Mesenchymal stem cell (in vitro differentiated cells and primary cell): ENCODE data around the gene MTOR.
A peak's percentile ranks its signal among the peaks of the same experiment; 100 is the strongest.

ENCODE experiments used
- DNase-seq: peaks from one replicate; pipeline ENCODE4 v3.0.0-alpha.2; 2013
- H2AFZ ChIP-seq: one replicate; pipeline ENCODE4 v1.6.1; 2013; ENCODE audit warnings: low read depth, mild to moderate bottlenecking, control low read depth, inconsistent platforms, low read length, moderate library complexity
- H2AK5ac ChIP-seq: 2 replicates; pipeline ENCODE4 v1.6.1; 2013; ENCODE audit warnings: low read length, moderate library complexity, mild to moderate bottlenecking, inconsistent platforms; ENCODE audit not compliant: severe bottlenecking
- H2BK120ac ChIP-seq: one replicate; pipeline ENCODE4 v1.6.1; 2013; ENCODE audit warnings: low read depth, mild to moderate bottlenecking, inconsistent platforms, low read length, moderate library complexity
- H2BK12ac ChIP-seq, 2 experiments: one replicate each; pipeline ENCODE4 v1.6.1; 2013; ENCODE audit warnings: inconsistent platforms in 2 of 2, low read length in 2 of 2, mild to moderate bottlenecking in 2 of 2, moderate library complexity in 2 of 2, control low read depth in 1 of 2
- H2BK15ac ChIP-seq: one replicate; pipeline ENCODE4 v1.6.1; 2013; ENCODE audit warnings: mild to moderate bottlenecking, low read depth, inconsistent platforms; ENCODE audit not compliant: poor library complexity, severe bottlenecking
- H2BK5ac ChIP-seq: 2 replicates; pipeline ENCODE4 v1.6.1; 2013; ENCODE audit warnings: low read depth, mild to moderate bottlenecking, low read length, control low read depth, inconsistent platforms; ENCODE audit not compliant: poor library complexity, severe bottlenecking
- H3K14ac ChIP-seq, 2 experiments: one replicate each; pipeline ENCODE4 v1.6.1; 2013; ENCODE audit warnings: inconsistent platforms in 2 of 2, low read length in 2 of 2, control low read depth in 1 of 2, mild to moderate bottlenecking in 1 of 2, moderate library complexity in 1 of 2
- H3K18ac ChIP-seq, 2 experiments: one replicate each; pipeline ENCODE4 v1.6.1; 2013; ENCODE audit warnings: inconsistent platforms in 2 of 2, low read length in 2 of 2, control low read depth in 1 of 2, low read depth in 1 of 2, mild to moderate bottlenecking in 1 of 2
- H3K23ac ChIP-seq, 2 experiments: one replicate each; pipeline ENCODE4 v1.6.1; 2013; ENCODE audit warnings: inconsistent platforms in 2 of 2, low read length in 2 of 2, mild to moderate bottlenecking in 2 of 2, moderate library complexity in 2 of 2, control low read depth in 1 of 2
- H3K27ac ChIP-seq: 2 replicates; pipeline ENCODE4 v1.5.1; 2013; ENCODE audit warnings: mild to moderate bottlenecking, moderate library complexity, low read length, control low read depth, inconsistent platforms; ENCODE audit not compliant: poor library complexity, severe bottlenecking
- H3K27me3 ChIP-seq, 2 experiments: 2 replicates each; pipeline versions ENCODE4 v1.6.1 to v1.7.0; 2013; ENCODE audit warnings: low read length in 2 of 2, mild to moderate bottlenecking in 2 of 2, moderate library complexity in 2 of 2, control low read depth in 1 of 2, inconsistent platforms in 1 of 2; ENCODE audit not compliant: control insufficient read depth in 1 of 2, insufficient read depth in 1 of 2
- H3K36me3 ChIP-seq, 2 experiments: 2 replicates each; pipeline versions ENCODE4 v1.6.1 to v1.7.0; 2013; ENCODE audit warnings: low read length in 2 of 2, control low read depth in 1 of 2, inconsistent platforms in 1 of 2, low read depth in 1 of 2, mild to moderate bottlenecking in 1 of 2; ENCODE audit not compliant: insufficient read depth in 2 of 2, control insufficient read depth in 1 of 2
- H3K4ac ChIP-seq, 2 experiments: one replicate each; pipeline ENCODE4 v1.6.1; 2013; ENCODE audit warnings: inconsistent platforms in 2 of 2, low read length in 2 of 2, mild to moderate bottlenecking in 2 of 2, moderate library complexity in 2 of 2, control low read depth in 1 of 2, low read depth in 1 of 2
- H3K4me1 ChIP-seq: 2 replicates; pipeline ENCODE4 v1.6.1; 2013; ENCODE audit warnings: low read depth, low read length, control low read depth; ENCODE audit not compliant: control insufficient read depth, insufficient read depth
- H3K4me2 ChIP-seq: 2 replicates; pipeline ENCODE4 v1.6.1; 2013; ENCODE audit warnings: low read length, mild to moderate bottlenecking, inconsistent platforms; ENCODE audit not compliant: poor library complexity, severe bottlenecking
- H3K4me3 ChIP-seq, 2 experiments: 2 replicates each; pipeline versions ENCODE4 v1.5.1 to v1.7.0; 2013; ENCODE audit warnings: low read length in 2 of 2, mild to moderate bottlenecking in 2 of 2, control low read depth in 1 of 2, low read depth in 1 of 2; ENCODE audit not compliant: insufficient read depth in 1 of 2
- H3K79me1 ChIP-seq: replicated peaks from 2 replicates; pipeline ENCODE4 v1.6.1; 2013; ENCODE audit warnings: mild to moderate bottlenecking, control low read depth, low read length, inconsistent platforms; ENCODE audit not compliant: poor library complexity, severe bottlenecking
- H3K9ac ChIP-seq: 2 replicates; pipeline ENCODE4 v1.7.0; 2013; ENCODE audit warnings: mild to moderate bottlenecking, low read length, moderate library complexity
- H3K9me3 ChIP-seq: 2 replicates; pipeline ENCODE4 v1.7.0; 2013; ENCODE audit warnings: mild to moderate bottlenecking, low read length; ENCODE audit not compliant: control insufficient read depth
- H4K8ac ChIP-seq: one replicate; pipeline ENCODE4 v1.6.1; 2013; ENCODE audit warnings: inconsistent platforms, mild to moderate bottlenecking, low read length, moderate library complexity
- H4K91ac ChIP-seq: one replicate; pipeline ENCODE4 v1.6.1; 2013; ENCODE audit warnings: mild to moderate bottlenecking, low read length, inconsistent platforms
- WGBS: methylation state at CpG from one replicate; pipeline ENCODE4 v1.1.7; 2013; ENCODE audit warnings: mixed read lengths; 5-methylcytosine and 5-hydroxymethylcytosine counted together

The MTOR gene

DNA sequence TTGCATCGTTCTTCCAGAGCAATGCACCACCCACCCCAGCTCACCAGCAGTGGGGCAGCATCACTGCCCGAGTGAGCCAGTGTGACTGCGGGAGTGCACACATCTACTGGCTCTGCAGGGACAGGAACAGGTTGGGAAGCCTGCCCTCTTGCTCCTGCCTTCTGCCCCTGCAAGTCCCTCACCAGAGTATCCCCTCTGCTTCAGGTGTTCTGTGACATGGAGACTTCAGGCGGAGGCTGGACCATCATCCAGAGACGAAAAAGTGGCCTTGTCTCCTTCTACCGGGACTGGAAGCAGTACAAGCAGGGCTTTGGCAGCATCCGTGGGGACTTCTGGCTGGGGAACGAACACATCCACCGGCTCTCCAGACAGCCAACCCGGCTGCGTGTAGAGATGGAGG is 69.0 kb downstream of the MTOR start:
- no peak overlapping the region for H4K8ac ChIP-seq
- 95% methylated on average over 11 of the region's 11 CpGs for WGBS
- no peaks in the 10 kb centered on the region for H3K9me3 ChIP-seq
- DNase-seq = no peak
- no peak overlapping the region for H3K23ac ChIP-seq
- H3K4me1 ChIP-seq = peaks cover 4% of the 10 kb centered on the region
- no peak overlapping the region for H3K4me2 ChIP-seq
- no peak overlapping the region for H4K91ac ChIP-seq
- no peak overlapping the region for H2AFZ ChIP-seq
- H2BK5ac ChIP-seq = no peak overlapping the region
- no peak overlapping the region for H3K14ac ChIP-seq
- no peak overlapping the region for H2AK5ac ChIP-seq
- H3K4ac ChIP-seq = no peak overlapping the region
- no peak overlapping the region for H3K9ac ChIP-seq
- H3K36me3 ChIP-seq = peaks cover 45 to 87% of the 10 kb centered on the region in 2 experiments
- H3K4me3 ChIP-seq = no peak overlapping the region
- H2BK12ac ChIP-seq = no peak overlapping the region
- H2BK15ac ChIP-seq = no peak overlapping the region
- no peak overlapping the region for H2BK120ac ChIP-seq
- no peak overlapping the region for H3K27ac ChIP-seq
- peaks cover 28% of the 10 kb centered on the region for H3K79me1 ChIP-seq
- no peak overlapping the region for H3K18ac ChIP-seq
- no peaks in the 10 kb centered on the region for H3K27me3 ChIP-seq

DNA sequence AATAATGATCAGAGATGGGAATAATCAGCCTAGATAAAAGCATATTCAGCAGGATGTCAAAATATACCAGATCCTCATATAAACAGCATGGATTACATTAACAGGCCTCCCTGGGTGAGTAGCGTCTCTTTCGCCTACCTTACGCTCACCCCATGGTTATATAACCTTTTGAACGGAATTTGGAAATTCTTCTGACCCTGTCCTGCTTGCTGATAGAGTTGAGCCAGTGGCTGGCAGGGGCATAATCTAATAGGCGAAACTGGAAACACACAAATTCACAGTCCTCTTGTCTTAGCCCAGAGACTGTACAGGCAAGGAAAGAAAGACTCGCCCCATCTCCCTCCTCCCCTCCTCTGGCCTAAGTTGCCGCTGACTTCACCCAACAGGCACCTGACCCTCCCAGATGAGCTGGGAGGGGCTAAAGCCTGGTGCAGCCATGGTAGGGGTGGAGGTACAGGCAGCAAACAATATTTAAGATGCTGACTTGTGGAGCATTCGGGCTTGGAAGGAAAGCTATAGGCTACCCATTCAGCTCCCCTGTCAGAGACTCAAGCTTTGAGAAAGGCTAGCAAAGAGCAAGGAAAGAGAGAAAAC is 73.4 kb downstream of the MTOR start, which contains the start of gene ANGPTL7:
Gene ANGPTL7, plus strand, starts transcription at position 498 of the 594 bp plus-strand sequence. CDS start 225 bp downstream, outside the sequence.
- Histone ChIP-seq H3K14ac (no peak within 1 kb of the TSS), H3K79me1 (peaks cover 36% of the 10 kb centered on the region), H2BK15ac (no peak within 1 kb of the TSS), H3K27ac (no peak within 1 kb of the TSS), H3K18ac (no peak within 1 kb of the TSS), H3K4me2 (no peak within 1 kb of the TSS), H2BK12ac (no peak within 1 kb of the TSS), H2AFZ (no peak within 1 kb of the TSS), H3K36me3 (peaks cover 41 to 66% of the 10 kb centered on the region in 2 experiments), H3K4ac (no peak within 1 kb of the TSS), H2BK5ac (no peak within 1 kb of the TSS), H3K4me1 (peaks cover 4% of the 10 kb centered on the region), H3K27me3 (no peaks in the 10 kb centered on the region), H4K91ac (no peak within 1 kb of the TSS), H2AK5ac (no peak within 1 kb of the TSS), H3K9ac (no peak within 1 kb of the TSS), H3K4me3 (no peak within 1 kb of the TSS), H3K23ac (no peak within 1 kb of the TSS), H4K8ac (no peak within 1 kb of the TSS), H2BK120ac (no peak within 1 kb of the TSS), H3K9me3 (no peaks in the 10 kb centered on the region)
- whole genome bisulfite sequencing = 95% methylated on average over 7 of the region's 8 CpGs
- DNase-seq = no peak

DNA sequence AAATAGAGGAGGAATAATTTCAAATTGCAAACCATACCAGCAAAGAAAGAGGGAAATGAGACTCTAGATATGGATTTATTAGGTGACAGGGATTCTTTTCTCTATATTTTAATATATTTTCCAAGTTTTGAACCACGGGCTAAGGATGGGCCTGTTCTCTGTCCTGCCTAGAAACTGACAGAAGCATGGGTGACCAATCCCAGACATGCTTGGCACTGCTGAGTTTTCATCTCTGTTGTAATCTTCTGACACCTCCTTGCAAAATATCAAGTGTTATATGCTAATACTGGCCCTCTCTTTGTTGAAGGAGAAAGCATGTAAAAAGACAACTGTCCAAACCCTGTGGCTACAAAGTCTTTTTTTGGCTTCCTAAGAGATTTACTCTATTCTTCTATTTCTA is 74.0 kb downstream of the MTOR start:
- Histone ChIP-seq H3K27me3 (no peaks in the 10 kb centered on the region), H3K27ac (no peak overlapping the region), H3K9me3 (no peaks in the 10 kb centered on the region), H2BK5ac (no peak overlapping the region), H3K4me3 (no peak overlapping the region), H3K79me1 (peaks cover 33% of the 10 kb centered on the region), H3K23ac (no peak overlapping the region), H3K14ac (no peak overlapping the region), H3K36me3 (peaks cover 36 to 64% of the 10 kb centered on the region in 2 experiments), H3K4me1 (peaks cover 4% of the 10 kb centered on the region), H3K18ac (no peak overlapping the region), H3K4me2 (no peak overlapping the region), H2BK120ac (no peak overlapping the region), H2BK12ac (no peak overlapping the region), H2AFZ (no peak overlapping the region), H2BK15ac (no peak overlapping the region), H4K91ac (no peak overlapping the region), H3K4ac (no peak overlapping the region), H2AK5ac (no peak overlapping the region), H4K8ac (no peak overlapping the region), H3K9ac (no peak overlapping the region)
- 100% methylated on average over 1 of the region's 1 CpG for WGBS
- DNase-seq = peak; percentile 31

DNA sequence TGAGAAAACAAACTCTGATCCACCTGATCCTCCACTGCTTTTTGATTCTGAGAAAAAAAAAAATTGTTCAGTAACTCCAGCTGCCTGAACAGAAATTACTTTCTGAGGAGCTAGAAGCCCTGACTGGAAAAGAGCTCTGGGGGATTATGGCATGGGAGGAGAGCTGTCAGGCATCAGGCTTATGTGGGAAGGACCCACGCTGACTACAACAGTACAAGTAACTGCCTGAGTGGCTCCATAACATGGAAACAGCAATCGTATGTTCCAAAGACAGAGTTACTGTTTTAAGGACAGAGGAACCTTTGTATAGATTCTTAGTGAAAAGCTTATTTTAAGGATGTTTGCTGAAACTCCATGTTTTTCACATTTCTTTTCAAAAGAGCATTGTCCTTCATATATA is 74.4 kb downstream of the MTOR start:
- WGBS = 100% methylated on average over 2 of the region's 2 CpGs
- H3K9ac ChIP-seq = no peak overlapping the region
- H4K91ac ChIP-seq = no peak overlapping the region
- no peaks in the 10 kb centered on the region for H3K9me3 ChIP-seq
- peaks cover 32% of the 10 kb centered on the region for H3K79me1 ChIP-seq
- H3K36me3 ChIP-seq = peaks cover 31 to 60% of the 10 kb centered on the region in 2 experiments
- H2BK5ac ChIP-seq = no peak overlapping the region
- no peak for DNase-seq
- H3K27me3 ChIP-seq = no peaks in the 10 kb centered on the region
- no peak overlapping the region for H2AFZ ChIP-seq
- no peak overlapping the region for H3K4me3 ChIP-seq
- no peak overlapping the region for H3K23ac ChIP-seq
- no peak overlapping the region for H2BK120ac ChIP-seq
- H2BK15ac ChIP-seq = no peak overlapping the region
- no peak overlapping the region for H4K8ac ChIP-seq
- H3K4ac ChIP-seq = no peak overlapping the region
- H3K27ac ChIP-seq = no peak overlapping the region
- no peak overlapping the region for H3K18ac ChIP-seq
- H3K4me2 ChIP-seq = no peak overlapping the region
- no peak overlapping the region for H2AK5ac ChIP-seq
- H3K14ac ChIP-seq = no peak overlapping the region
- peaks cover 4% of the 10 kb centered on the region for H3K4me1 ChIP-seq
- no peak overlapping the region for H2BK12ac ChIP-seq
